Spleen (tissue), 11 donors: Measurements from ENCODE around the gene CORO6. TPM values are rescaled to one million over a fixed set of nuclear protein-coding genes. Genes with fewer than 3 reads are reported as not detected.

Experiments used
- DNase-seq: peaks from one replicate; pipeline ENCODE4 v3.0.0-alpha.2; 2020
- H3K27ac ChIP-seq, 8 donors: fragments of 200-600 bp; sonication (generic) in 7 of 8; 1 replicate in 4 of 8; 2 replicates in 4 of 8; pipeline versions ENCODE4 v1.5.0 to v1.8.0; 2016 to 2021; ENCODE audit warnings: inconsistent platforms in 4 of 8, mild to moderate bottlenecking in 4 of 8, moderate library complexity in 1 of 8
- H3K27me3 ChIP-seq, 7 donors: fragments of 200-600 bp; sonication (generic) in 6 of 7; replicated peaks in 1 of 7; 1 replicate in 4 of 7; 2 replicates in 3 of 7; pipeline versions ENCODE4 v1.5.0 to v1.8.0; 2016 to 2021; ENCODE audit warnings: inconsistent platforms in 3 of 7, mild to moderate bottlenecking in 1 of 7
- H3K36me3 ChIP-seq, 6 donors: fragments of 200-600 bp; sonication (generic) in 5 of 6; 1 replicate in 4 of 6; 2 replicates in 2 of 6; pipeline versions ENCODE4 v1.5.0 to v1.8.0; 2016 to 2021; ENCODE audit warnings: inconsistent platforms in 2 of 6
- H3K4me1 ChIP-seq, 6 donors: fragments of 200-600 bp; sonication (generic) in 5 of 6; 1 replicate in 3 of 6; 2 replicates in 3 of 6; pipeline versions ENCODE4 v1.5.0 to v1.8.0; 2016 to 2021; ENCODE audit warnings: inconsistent platforms in 3 of 6
- H3K4me3 ChIP-seq, 8 donors: fragments of 200-600 bp; sonication (generic) in 7 of 8; 1 replicate in 4 of 8; 2 replicates in 4 of 8; pipeline versions ENCODE4 v1.5.0 to v1.8.0; 2016 to 2021; ENCODE audit warnings: inconsistent platforms in 4 of 8, mild to moderate bottlenecking in 4 of 8, moderate library complexity in 2 of 8
- H3K9me3 ChIP-seq, 8 donors: fragments of 200-600 bp; sonication (generic) in 7 of 8; 1 replicate in 4 of 8; 2 replicates in 4 of 8; pipeline versions ENCODE4 v1.5.0 to v1.8.0; 2016 to 2021; ENCODE audit warnings: inconsistent platforms in 4 of 8
- POLR2A ChIP-seq, 3 donors: fragments of 450-650 bp; IDR thresholded peaks; one replicate each; pipeline ENCODE4 v1.5.1; 2017; ENCODE audit warnings: antibody characterized with exemption in 3 of 3, mild to moderate bottlenecking in 1 of 3
- POLR2AphosphoS5 ChIP-seq, 3 donors: sonication (generic); formaldehyde crosslinking; IDR thresholded peaks; one replicate each; pipeline ENCODE4 v1.5.1; 2017; ENCODE audit warnings: antibody characterized with exemption in 3 of 3
- WGBS, 5 donors: extraction: QIAGEN DNeasy Blood & Tissue Kit in 3 of 5; methylation state at CpG; one replicate each; pipeline versions ENCODE4 v1.1.5 to v1.1.7; 2013 to 2018; 5-methylcytosine and 5-hydroxymethylcytosine counted together
- intact Hi-C: fragments of 100-400 bp; cut with DNase I; formaldehyde crosslinking; loops from one replicate; pipeline ENCODE4 v1.15.0; 2023; ENCODE audit warnings: low total_unique reads
- polyA plus RNA-seq, 3 donors: library from polyadenylated mRNA; stranded (reverse); fragments of 200-250 nt; gene quantifications; one replicate each; pipeline ENCODE4 v1.2.1, GENCODE V29; 2013
- total RNA-seq, 7 donors: library from RNA; depleted of rRNA in 3 of 7; stranded (reverse); fragments of >200 nt in 3 of 7; fragmentation: NEBNext Ultra II Directional in 4 of 7; extraction: Animal tissue kit (Norgen Biotek cat#: 25700) in 4 of 7; gene quantifications; one replicate each; pipeline versions ENCODE4 v1.1.0 to v1.2.1, GENCODE V29; 2016 to 2021
- TF ChIP-seq, protein P1 (sequence below), 11 experiments: fragments of 200-600 bp in 7 of 11; fragments of 450-650 bp in 4 of 11; sonication (generic) in 4 of 11; IDR thresholded peaks in 8 of 11; conservative IDR thresholded peaks in 3 of 11; 1 replicate in 7 of 11; 2 replicates in 4 of 11; pipeline versions ENCODE4 v1.4.0 to v1.8.0; 2016 to 2021; ENCODE audit warnings: antibody characterized with exemption in 11 of 11, inconsistent platforms in 4 of 11, mild to moderate bottlenecking in 1 of 11
- donor health status: healthy with polysubstance abuse.
- donor health status: DM: no; HTN: no; CAD: no; lungs with moderate emphysema.
- donor health status: DM: no; HTN: no; CAD: no.
- donor health status: Bipolar disorder and iron deficiency.
- donor health status: healthy.
- donor health status: DM: no; HTN: no; CAD: no.
- donor health status: DM: yes; HTN: yes; CAD: no.

Gene CORO6
- total and polyA plus RNA-seq, 10 donors = 0.81 to 5.1 (median 3.5) TPM

DNA sequence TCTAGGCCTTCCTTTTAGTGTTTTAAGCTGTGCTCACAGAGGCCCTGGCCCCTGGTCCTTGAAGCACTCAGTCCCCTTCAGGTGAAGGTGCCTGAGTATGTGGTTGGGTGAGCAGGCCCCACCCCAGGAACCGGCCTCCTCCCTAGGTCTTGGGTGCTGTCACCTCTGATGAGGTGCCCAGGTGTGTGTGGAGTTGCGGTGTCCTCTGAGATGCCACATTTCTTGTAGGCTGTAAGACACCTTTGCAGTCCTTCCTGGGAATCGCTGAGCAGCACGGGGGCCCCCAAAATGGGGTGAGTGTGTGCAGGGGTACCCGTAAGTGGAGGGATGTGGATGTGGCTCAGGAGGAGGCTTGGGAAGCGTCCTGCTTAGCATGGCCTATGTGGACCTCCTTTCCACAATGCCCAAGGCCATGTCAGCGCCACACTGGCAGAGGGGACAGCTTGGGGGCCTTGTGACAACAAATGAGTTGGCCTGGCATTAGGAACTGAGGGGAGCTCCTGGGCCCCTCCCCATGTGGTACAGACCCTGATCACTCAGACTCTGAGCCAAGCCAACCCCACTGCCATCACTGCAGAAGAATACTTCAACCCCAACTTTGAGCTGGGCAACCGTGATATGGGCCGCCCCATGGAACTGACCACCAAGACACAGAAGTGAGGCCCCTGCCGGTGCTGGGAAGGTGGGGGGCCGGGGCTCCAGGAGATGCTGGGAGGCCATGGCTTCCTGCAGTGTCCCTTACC is 11.2 kb downstream of the CORO6 start:
- Histone ChIP-seq H3K4me1 (peaks cover 23 to 41% (median 40%) of the 10 kb centered on the region in 6 donors), H3K36me3 (no peaks in the 10 kb centered on the region), H3K27ac (no peak overlapping the region), H3K4me3 (no peak overlapping the region), H3K9me3 (no peaks in the 10 kb centered on the region), H3K27me3 (peaks cover 0 to 36% (median 5%) of the 10 kb centered on the region in 7 donors)
- 95 to 99% (median 97%) methylated on average over 7 to 11 of the region's 11 CpGs for WGBS, 5 donors
- TF ChIP-seq, protein P1, sequence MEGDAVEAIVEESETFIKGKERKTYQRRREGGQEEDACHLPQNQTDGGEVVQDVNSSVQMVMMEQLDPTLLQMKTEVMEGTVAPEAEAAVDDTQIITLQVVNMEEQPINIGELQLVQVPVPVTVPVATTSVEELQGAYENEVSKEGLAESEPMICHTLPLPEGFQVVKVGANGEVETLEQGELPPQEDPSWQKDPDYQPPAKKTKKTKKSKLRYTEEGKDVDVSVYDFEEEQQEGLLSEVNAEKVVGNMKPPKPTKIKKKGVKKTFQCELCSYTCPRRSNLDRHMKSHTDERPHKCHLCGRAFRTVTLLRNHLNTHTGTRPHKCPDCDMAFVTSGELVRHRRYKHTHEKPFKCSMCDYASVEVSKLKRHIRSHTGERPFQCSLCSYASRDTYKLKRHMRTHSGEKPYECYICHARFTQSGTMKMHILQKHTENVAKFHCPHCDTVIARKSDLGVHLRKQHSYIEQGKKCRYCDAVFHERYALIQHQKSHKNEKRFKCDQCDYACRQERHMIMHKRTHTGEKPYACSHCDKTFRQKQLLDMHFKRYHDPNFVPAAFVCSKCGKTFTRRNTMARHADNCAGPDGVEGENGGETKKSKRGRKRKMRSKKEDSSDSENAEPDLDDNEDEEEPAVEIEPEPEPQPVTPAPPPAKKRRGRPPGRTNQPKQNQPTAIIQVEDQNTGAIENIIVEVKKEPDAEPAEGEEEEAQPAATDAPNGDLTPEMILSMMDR (IDR thresholded peaks at IDR 0.05 in 8 of 11, conservative IDR thresholded peaks at IDR 0.05 in 3 of 11) = no peak
- intact Hi-C loops = no loop called here
- no peak for DNase-seq

DNA sequence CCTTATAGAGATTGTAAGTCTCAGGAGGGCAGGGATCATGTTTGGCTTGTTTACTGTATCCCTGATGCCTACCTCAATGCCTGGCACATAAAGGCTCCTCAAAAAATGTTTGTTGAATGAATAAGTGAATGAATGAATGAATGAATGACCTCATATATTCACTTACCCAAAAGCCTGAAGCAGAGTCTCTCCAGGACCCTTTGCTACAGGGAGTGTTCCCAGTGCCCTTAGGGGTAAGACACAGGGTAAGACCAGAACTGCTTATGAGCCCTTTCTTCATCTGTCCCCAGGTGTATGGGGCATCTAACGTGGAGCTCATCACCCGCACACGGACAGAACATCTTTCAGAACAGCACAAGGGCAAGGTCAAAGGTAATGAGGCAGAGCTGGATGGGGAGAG is 12.3 kb downstream of the CORO6 start:
- intact Hi-C loops = no loop called here
- Histone ChIP-seq H3K9me3 (no peaks in the 10 kb centered on the region), H3K27ac (no peak overlapping the region), H3K4me3 (no peak overlapping the region), H3K36me3 (no peaks in the 10 kb centered on the region), H3K27me3 (peaks cover 0 to 28% (median 0%) of the 10 kb centered on the region in 7 donors), H3K4me1 (peaks cover 15 to 30% (median 29%) of the 10 kb centered on the region in 6 donors)
- 77 to 95% (median 84%) methylated on average over 3 of the region's 3 CpGs for WGBS, 5 donors
- DNase-seq = no peak
- TF ChIP-seq POLR2AphosphoS5 (IDR thresholded peaks at IDR 0.05) = no peak
- TF ChIP-seq, protein P1 (IDR thresholded peaks at IDR 0.05 in 8 of 11, conservative IDR thresholded peaks at IDR 0.05 in 3 of 11) = no peak

DNA sequence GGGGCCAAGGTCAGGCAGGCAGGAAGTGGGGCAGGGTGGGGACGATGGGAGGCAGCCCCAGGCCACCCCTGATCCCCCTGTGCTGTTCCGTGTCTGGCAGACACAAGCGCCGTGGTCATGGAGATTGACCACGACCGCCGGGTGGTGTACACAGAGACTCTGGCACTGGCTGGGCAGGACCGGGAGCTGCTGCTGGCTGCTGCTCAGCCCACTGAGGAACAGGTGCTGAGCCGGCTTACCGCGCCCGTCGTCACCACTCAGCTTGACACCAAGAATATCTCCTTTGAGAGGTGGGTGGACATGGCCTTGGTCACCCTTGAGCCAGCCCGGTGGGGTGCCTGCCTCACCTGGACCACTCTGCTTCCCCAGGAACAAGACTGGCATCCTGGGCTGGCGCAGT is 13.7 kb downstream of the CORO6 start:
- H3K4me1 ChIP-seq = peaks cover 6 to 16% (median 14%) of the 10 kb centered on the region in 6 donors
- TF ChIP-seq POLR2AphosphoS5 (IDR thresholded peaks at IDR 0.05) (no peak), POLR2A (IDR thresholded peaks at IDR 0.05) (no peak)
- TF ChIP-seq, protein P1 (IDR thresholded peaks at IDR 0.05 in 8 of 11, conservative IDR thresholded peaks at IDR 0.05 in 3 of 11) = no peak
- 80 to 93% (median 88%) methylated on average over 6 to 15 of the region's 15 CpGs for WGBS, 5 donors
- no peaks in the 10 kb centered on the region for H3K36me3 ChIP-seq
- no peak overlapping the region for H3K4me3 ChIP-seq
- intact Hi-C loops = no loop called here
- no peak overlapping the region for H3K27ac ChIP-seq
- no peaks in the 10 kb centered on the region for H3K9me3 ChIP-seq
- DNase-seq = no peak
- peaks cover 0 to 16% (median 0%) of the 10 kb centered on the region in 7 donors for H3K27me3 ChIP-seq

DNA sequence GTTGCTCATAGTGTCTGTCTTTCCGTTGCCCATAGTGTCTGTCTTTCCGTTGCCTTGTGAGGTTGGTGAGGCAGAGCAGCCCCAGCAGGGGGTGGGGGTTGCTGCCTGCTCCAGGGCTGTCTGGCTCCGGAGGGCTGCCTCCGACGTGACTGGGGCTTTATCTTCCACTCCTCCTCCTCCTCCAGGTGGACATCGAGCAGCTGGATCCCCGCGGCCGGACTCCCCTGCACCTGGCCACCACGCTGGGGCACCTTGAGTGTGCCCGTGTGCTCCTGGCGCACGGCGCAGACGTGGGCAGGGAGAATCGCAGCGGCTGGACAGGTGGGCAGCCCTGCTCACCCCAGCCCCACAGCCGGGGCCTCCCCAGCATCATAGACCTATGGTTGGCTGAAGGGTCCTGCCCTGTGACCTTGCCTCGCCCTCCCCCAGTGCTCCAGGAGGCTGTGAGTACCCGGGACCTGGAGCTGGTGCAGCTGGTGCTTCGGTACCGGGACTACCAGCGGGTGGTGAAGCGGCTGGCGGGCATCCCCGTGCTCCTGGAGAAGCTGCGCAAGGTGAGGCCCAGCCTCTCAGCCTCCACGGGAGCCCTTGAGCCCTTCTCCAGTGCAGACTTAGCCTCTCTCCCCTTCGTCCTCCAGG is 15.0 kb downstream of the CORO6 start:
- Histone ChIP-seq H3K9me3 (no peaks in the 10 kb centered on the region), H3K36me3 (no peaks in the 10 kb centered on the region), H3K4me3 (no peak overlapping the region), H3K4me1 (peaks cover 0 to 3% (median 1%) of the 10 kb centered on the region in 6 donors), H3K27ac (no peak overlapping the region), H3K27me3 (peaks cover 0 to 3% (median 0%) of the 10 kb centered on the region in 7 donors)
- no peak for DNase-seq
- TF ChIP-seq POLR2AphosphoS5 (IDR thresholded peaks at IDR 0.05) (no peak), POLR2A (IDR thresholded peaks at IDR 0.05) (no peak)
- TF ChIP-seq, protein P1 (IDR thresholded peaks at IDR 0.05 in 8 of 11, conservative IDR thresholded peaks at IDR 0.05 in 3 of 11) = no peak
- 84 to 95% (median 93%) methylated on average over 14 to 29 of the region's 29 CpGs for WGBS, 5 donors
- intact Hi-C loops = no loop called here
